HG03521 (cell line): ENCODE data around the gene DNAH1.

Source experiments
- ATAC-seq: cut with Tn5 transposase; IDR thresholded peaks from one replicate; pipeline ENCODE4 v1.9.1; 2021; ENCODE audit warnings: mild to moderate bottlenecking, moderate library complexity; ENCODE audit not compliant: unreplicated experiment

Gene DNAH1

GRCh38 chr3:52431459-52432223 lies 115.5 kb downstream of the DNAH1 start:
- ATAC-seq = no peak

GRCh38 chr3:52432225-52432624 lies 116.1 kb downstream of the DNAH1 start:
- ATAC-seq = no peak

GRCh38 chr3:52432691-52433141 lies 116.6 kb downstream of the DNAH1 start:
- no peak for ATAC-seq

- no peak for ATAC-seq
Observed at GRCh38 chr3:52433328-52433995, 117.3 kb downstream of the DNAH1 start.

GRCh38 chr3:52433996-52434479 lies 117.9 kb downstream of the DNAH1 start:
- no peak for ATAC-seq

GRCh38 chr3:52434491-52435115 lies 118.5 kb downstream of the DNAH1 start:
- ATAC-seq = no peak

GRCh38 chr3:52435246-52436101 lies 119.4 kb downstream of the DNAH1 start:
- no peak for ATAC-seq

- ATAC-seq = no peak
Observed at GRCh38 chr3:52436500-52437149, 120.5 kb downstream of the DNAH1 start.

GRCh38 chr3:52437326-52438103 lies 121.4 kb downstream of the DNAH1 start:
- no peak for ATAC-seq

- ATAC-seq = no peak
Observed at GRCh38 chr3:52438104-52438376, 121.9 kb downstream of the DNAH1 start.

GRCh38 chr3:52438579-52439425 lies 122.7 kb downstream of the DNAH1 start:
- no peak for ATAC-seq

- ATAC-seq = no peak
Observed at GRCh38 chr3:52439426-52440248, 123.5 kb downstream of the DNAH1 start.

GRCh38 chr3:52440249-52440551 lies 124.1 kb downstream of the DNAH1 start:
- no peak for ATAC-seq

GRCh38 chr3:52440671-52441070 lies 124.6 kb downstream of the DNAH1 start:
- no peak for ATAC-seq

- ATAC-seq = no peak
Observed at GRCh38 chr3:52441091-52441771, 125.1 kb downstream of the DNAH1 start.

GRCh38 chr3:52441772-52442332 lies 125.7 kb downstream of the DNAH1 start:
- no peak for ATAC-seq
